GM12865 (cell line): ENCODE data around the gene UNC79.

Experiments used
- DNase-seq: peaks from one replicate; pipeline ENCODE4 v3.0.0; 2010; ENCODE audit warnings: low read depth
- H3K4me3 ChIP-seq: 2 replicates; pipeline ENCODE4 v1.5.1; 2011; ENCODE audit warnings: mild to moderate bottlenecking, low read depth, low read length, control low read depth
- TF ChIP-seq, protein P1 (sequence below): IDR thresholded peaks from 2 replicates; pipeline ENCODE4 v1.5.1; 2011; ENCODE audit warnings: low read length, control low read depth, low read depth, inconsistent platforms; ENCODE audit not compliant: insufficient read depth; ENCODE audit errors: missing control alignments

Gene UNC79

DNA sequence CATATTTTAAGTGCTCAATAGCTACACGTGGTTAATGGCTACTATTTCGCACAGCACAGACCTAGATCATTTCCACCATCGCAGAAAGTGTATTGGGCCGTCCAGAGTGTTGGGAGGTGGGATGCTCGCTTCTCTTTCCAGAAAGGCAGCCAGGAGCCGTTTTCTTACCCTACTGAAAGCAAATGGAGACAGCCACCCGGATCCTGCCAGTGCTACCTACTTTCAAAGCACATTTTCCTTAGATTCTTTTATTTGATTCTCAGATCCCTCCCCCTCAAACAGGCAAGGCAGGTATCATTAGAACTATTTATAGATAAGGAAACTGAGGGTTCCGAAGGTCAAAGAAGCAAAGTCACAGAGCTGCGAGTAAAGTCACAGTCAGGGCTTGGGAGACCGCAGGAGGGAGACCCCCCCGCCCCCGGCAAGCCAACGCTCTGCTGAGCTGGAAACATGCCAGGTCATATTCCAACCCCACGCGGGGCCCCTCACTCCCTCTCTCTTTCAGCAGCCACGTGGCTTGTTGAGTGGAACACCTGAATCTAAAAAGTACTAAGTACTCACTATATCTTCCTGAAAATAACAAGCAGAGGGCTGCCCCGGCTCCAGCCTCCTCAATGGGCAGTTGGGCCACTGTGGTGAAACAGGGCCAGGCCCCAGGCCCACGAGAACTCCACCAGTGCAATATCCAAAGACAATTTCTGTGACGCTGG lies 321.4 kb downstream of the UNC79 start:
- TF ChIP-seq, protein P1, sequence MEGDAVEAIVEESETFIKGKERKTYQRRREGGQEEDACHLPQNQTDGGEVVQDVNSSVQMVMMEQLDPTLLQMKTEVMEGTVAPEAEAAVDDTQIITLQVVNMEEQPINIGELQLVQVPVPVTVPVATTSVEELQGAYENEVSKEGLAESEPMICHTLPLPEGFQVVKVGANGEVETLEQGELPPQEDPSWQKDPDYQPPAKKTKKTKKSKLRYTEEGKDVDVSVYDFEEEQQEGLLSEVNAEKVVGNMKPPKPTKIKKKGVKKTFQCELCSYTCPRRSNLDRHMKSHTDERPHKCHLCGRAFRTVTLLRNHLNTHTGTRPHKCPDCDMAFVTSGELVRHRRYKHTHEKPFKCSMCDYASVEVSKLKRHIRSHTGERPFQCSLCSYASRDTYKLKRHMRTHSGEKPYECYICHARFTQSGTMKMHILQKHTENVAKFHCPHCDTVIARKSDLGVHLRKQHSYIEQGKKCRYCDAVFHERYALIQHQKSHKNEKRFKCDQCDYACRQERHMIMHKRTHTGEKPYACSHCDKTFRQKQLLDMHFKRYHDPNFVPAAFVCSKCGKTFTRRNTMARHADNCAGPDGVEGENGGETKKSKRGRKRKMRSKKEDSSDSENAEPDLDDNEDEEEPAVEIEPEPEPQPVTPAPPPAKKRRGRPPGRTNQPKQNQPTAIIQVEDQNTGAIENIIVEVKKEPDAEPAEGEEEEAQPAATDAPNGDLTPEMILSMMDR = no peak
- H3K4me3 ChIP-seq = no peak overlapping the region
- no peak for DNase-seq

DNA sequence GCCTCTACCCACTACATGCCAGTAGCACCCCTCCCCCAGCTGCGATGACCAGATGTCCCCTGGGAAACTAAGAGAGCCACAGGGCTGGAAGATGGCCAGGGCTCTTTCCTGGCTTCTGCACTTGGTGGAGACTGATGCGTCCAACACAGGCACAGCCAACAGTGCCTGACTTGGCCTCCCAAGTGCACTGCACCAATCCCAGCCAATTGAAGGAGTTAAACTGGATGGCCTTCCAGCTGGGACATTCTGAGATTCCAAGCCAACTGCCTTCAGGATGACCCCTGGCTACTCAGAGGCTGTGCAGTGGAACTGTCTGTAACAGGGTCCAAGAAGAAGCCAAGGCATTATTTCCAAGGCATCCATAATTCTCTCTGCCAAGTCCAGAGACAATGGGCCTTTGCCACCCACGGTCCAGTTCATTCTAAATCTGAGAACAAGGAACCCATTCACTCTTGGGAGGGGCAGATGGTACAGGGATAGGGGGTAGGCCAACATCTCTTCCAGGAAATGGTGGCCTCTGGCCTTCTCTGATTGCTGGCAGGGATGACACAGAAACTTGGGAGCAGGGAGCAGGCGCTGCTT lies 322.3 kb downstream of the UNC79 start:
- no peak for DNase-seq
- TF ChIP-seq, protein P1 = no peak
- no peak overlapping the region for H3K4me3 ChIP-seq

DNA sequence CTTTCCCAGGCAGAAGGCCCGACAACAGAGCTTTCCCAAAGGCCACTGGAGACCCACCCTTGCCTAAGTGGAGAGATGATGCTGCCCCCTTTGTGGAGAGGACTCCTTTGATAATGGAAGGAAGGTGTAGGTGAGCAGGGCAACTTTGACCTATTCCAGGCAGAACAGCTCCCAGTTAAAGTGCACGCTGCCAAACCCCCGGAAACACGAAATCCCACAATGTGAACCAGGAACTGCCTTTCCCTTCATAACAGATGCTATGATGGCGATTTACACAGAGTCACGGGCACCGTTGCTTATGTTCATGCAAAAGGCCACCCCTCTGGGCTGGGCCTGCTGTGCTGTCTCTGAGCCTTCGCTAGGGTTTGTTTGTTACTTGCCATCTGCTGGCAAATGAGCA lies 322.9 kb downstream of the UNC79 start:
- TF ChIP-seq, protein P1 = no peak

DNA sequence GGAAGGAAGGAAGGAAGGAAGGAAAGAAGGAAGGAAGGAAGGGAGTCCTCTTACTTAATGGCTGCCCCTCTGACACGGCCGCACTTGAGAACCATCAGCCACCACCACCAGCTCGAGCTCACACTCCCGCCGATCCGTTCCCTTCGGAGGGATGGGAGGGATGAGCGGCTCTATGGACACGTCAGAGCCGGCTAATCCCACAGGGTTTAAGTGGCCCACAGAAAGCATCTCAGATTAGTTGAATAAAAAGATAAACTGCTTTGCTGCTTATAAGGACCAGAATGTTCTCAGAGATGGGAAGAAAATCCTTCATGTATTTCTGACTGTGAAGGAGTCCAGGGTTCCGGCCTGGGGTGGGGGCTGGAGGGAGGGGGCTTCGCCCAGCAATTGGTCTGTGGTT lies 326.5 kb downstream of the UNC79 start:
- no peak overlapping the region for H3K4me3 ChIP-seq
- TF ChIP-seq, protein P1 = no peak

More for the DNA sequence above, 322.9 kb downstream of the UNC79 start:
- DNase-seq = no peak
- H3K4me3 ChIP-seq = no peak overlapping the region

More for the DNA sequence above, 326.5 kb downstream of the UNC79 start:
- DNase-seq = no peak
